Lung (tissue), 12 donors: ENCODE results near the gene AK9. TPM values are rescaled to one million over a fixed set of nuclear protein-coding genes. Genes with fewer than 3 reads are reported as not detected.

Experiments
- ATAC-seq: fragments of 200-7000 bp; cut with Tn5 transposase; one replicate; pipeline ENCODE4 v1.9.1; 2020; ENCODE audit warnings: moderate number of reproducible peaks; ENCODE audit not compliant: insufficient read depth, low FRiP score
- DNase-seq, 3 donors: peaks; one replicate each; pipeline ENCODE4 v3.0.0-alpha.2; 2013 to 2017
- H3K27ac ChIP-seq, 2 donors: one replicate each; pipeline ENCODE4 v1.5.1; 2013; ENCODE audit warnings: mild to moderate bottlenecking in 2 of 2, moderate library complexity in 2 of 2, control low read depth in 1 of 2, inconsistent platforms in 1 of 2, low read depth in 1 of 2, low read length in 1 of 2
- H3K27me3 ChIP-seq, 3 donors: one replicate each; pipeline ENCODE4 v1.5.1; 2013; ENCODE audit warnings: low read length in 2 of 3; ENCODE audit not compliant: control insufficient read depth in 3 of 3, insufficient read depth in 3 of 3
- H3K36me3 ChIP-seq, 4 donors: one replicate each; pipeline ENCODE4 v1.5.1; 2013; ENCODE audit warnings: low read length in 4 of 4, mild to moderate bottlenecking in 1 of 4, moderate library complexity in 1 of 4; ENCODE audit not compliant: control insufficient read depth in 4 of 4, insufficient read depth in 4 of 4
- H3K4me1 ChIP-seq, 5 donors: one replicate each; pipeline ENCODE4 v1.5.1; 2013; ENCODE audit warnings: low read length in 5 of 5, mild to moderate bottlenecking in 2 of 5, moderate library complexity in 1 of 5; ENCODE audit not compliant: control insufficient read depth in 5 of 5, insufficient read depth in 5 of 5
- H3K4me3 ChIP-seq: one replicate; pipeline ENCODE4 v1.5.1; 2013; ENCODE audit warnings: mild to moderate bottlenecking, control low read depth, moderate library complexity
- H3K9ac ChIP-seq, 2 donors: one replicate each; pipeline ENCODE4 v1.5.1; 2013; ENCODE audit warnings: low read length in 2 of 2, control low read depth in 1 of 2; ENCODE audit not compliant: insufficient read depth in 1 of 2
- H3K9me3 ChIP-seq, 4 donors: one replicate each; pipeline ENCODE4 v1.5.1; 2013; ENCODE audit warnings: low read length in 3 of 4, mild to moderate bottlenecking in 1 of 4, moderate library complexity in 1 of 4; ENCODE audit not compliant: control insufficient read depth in 4 of 4, insufficient read depth in 3 of 4
- WGBS, 2 donors: extraction: QIAGEN DNeasy Blood & Tissue Kit; methylation state at CpG; one replicate each; pipeline ENCODE4 v1.1.7; 2013; 5-methylcytosine and 5-hydroxymethylcytosine counted together
- polyA plus RNA-seq, 2 donors: library from polyadenylated mRNA; stranded (reverse); fragments of 200-250 nt; gene quantifications; one replicate each; pipeline ENCODE4 v1.2.1, GENCODE V29; 2013
- total RNA-seq, 2 donors: library from RNA; depleted of rRNA in 1 of 2; stranded (reverse); fragments of >200 nt in 1 of 2; gene quantifications; one replicate each; pipeline ENCODE4 v1.2.1, GENCODE V29; 2014 to 2021
- TF ChIP-seq, protein P1 (sequence below): IDR thresholded peaks from 2 replicates; pipeline ENCODE4 v1.5.1; 2012; ENCODE audit warnings: mild to moderate bottlenecking; ENCODE audit errors: control extremely low read depth, extremely low read depth
- donor health status: control.
- donor health status: control.
- donor health status: Bipolar disorder and iron deficiency.
- donor health status: healthy.
- donor health status: DM: yes; HTN: yes; CAD: no.

Gene AK9
- total and polyA plus RNA-seq, 4 donors = 4.1 to 26.3 (median 7.2) TPM

DNA sequence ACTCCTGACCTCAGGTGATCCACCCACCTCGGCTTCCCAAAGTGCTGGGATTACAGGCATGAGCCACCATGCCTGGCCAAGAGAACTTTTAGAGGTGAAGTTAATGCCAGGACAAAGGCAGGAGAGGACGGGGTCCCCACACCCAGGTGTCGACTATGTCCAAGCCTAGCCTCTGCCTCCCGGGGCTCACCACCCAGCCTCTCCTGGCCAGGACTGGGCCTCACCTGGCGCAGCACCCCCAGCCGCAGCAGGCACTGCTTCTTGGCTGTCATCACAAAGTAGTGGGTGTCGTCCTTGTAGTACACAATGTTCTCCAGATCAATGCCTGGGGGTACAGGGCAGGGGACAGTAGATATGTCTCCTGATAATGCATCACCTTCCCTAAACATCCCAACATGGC, 239.6 kb downstream of the AK9 start:
- ATAC-seq = no peak
- TF ChIP-seq, protein P1, sequence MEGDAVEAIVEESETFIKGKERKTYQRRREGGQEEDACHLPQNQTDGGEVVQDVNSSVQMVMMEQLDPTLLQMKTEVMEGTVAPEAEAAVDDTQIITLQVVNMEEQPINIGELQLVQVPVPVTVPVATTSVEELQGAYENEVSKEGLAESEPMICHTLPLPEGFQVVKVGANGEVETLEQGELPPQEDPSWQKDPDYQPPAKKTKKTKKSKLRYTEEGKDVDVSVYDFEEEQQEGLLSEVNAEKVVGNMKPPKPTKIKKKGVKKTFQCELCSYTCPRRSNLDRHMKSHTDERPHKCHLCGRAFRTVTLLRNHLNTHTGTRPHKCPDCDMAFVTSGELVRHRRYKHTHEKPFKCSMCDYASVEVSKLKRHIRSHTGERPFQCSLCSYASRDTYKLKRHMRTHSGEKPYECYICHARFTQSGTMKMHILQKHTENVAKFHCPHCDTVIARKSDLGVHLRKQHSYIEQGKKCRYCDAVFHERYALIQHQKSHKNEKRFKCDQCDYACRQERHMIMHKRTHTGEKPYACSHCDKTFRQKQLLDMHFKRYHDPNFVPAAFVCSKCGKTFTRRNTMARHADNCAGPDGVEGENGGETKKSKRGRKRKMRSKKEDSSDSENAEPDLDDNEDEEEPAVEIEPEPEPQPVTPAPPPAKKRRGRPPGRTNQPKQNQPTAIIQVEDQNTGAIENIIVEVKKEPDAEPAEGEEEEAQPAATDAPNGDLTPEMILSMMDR = no peak
- H3K27me3 ChIP-seq = no peaks in the 10 kb centered on the region
- no peak for DNase-seq
- WGBS, 2 donors = 96% methylated on average over 7 of the region's 7 CpGs
- H3K9me3 ChIP-seq = no peaks in the 10 kb centered on the region
- peaks cover 0 to 28% (median 20%) of the 10 kb centered on the region in 4 donors for H3K36me3 ChIP-seq
- peaks cover 2 to 12% (median 4%) of the 10 kb centered on the region in 5 donors for H3K4me1 ChIP-seq
- H3K27ac ChIP-seq = no peak overlapping the region
- H3K4me3 ChIP-seq = no peak overlapping the region
- no peak overlapping the region for H3K9ac ChIP-seq

DNA sequence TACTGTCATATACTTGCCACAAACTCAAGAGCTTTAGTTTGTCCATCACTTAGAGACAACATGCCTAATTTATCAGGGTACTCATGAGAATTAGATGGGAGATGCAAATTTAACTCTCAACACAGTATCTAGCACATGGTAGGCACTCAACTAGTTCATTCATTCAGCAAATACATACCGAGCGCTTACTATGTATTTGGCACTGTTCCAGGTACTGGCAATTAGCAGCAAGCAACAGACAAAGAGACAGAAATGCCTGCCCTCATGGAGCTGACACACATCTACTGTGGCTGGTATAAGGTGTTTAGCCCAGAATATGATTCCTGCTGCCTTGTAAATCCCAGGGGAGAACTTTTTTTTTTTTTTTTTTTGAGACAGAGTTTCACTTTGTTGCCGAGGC, 240.2 kb downstream of the AK9 start:
- H3K27ac ChIP-seq = no peak overlapping the region
- DNase-seq = no peak
- H3K9me3 ChIP-seq = no peaks in the 10 kb centered on the region
- H3K4me1 ChIP-seq = peaks cover 0 to 9% (median 3%) of the 10 kb centered on the region in 5 donors
- 72 to 75% methylated on average over 3 of the region's 3 CpGs for WGBS, 2 donors
- H3K9ac ChIP-seq = no peak overlapping the region
- no peak for ATAC-seq
- TF ChIP-seq, protein P1 = no peak
- no peaks in the 10 kb centered on the region for H3K27me3 ChIP-seq
- peaks cover 0 to 30% (median 23%) of the 10 kb centered on the region in 4 donors for H3K36me3 ChIP-seq
- no peak overlapping the region for H3K4me3 ChIP-seq

DNA sequence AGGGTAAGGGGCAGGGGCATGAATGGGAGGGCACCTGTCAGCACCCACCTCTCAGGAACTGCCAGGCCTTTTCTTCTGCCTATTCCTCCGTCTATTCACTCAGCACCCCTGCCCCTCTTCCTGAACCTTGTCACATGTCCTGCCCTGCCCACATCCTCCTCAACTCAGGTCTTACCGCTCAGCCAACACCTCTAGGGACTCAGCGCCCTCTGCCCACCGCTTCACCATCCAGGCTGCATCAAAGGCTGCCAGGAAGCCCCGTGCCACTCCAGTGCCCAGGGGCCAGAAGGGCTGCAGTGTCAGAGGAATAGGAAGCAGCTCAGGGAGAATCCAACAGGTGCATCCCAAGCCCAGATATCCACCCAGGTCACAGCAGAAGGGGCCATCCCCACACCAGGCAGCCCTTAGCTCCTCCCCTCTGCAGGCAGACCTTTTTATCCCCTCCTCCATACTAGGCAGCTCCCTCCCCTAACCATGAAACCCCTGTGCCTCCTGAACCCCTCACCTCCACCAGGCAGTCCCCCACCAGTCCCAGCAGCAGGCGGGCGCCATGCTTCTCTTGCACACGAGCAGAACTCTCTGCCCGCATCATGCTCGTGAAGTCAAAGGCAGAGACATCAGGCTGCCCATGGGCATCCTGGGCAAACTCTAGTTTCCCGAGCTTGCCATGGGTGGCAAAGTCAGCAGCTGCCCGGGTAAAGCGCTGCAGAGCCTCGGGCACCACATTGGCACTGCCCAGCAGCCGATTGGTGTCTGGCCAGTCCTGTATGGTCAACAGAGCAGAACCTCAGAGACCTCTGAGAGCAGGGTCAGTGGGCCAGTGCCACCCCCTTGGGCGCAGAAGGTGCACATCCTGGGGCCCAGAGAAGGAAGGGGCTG, 241.0 kb downstream of the AK9 start:
- no peaks in the 10 kb centered on the region for H3K9me3 ChIP-seq
- TF ChIP-seq, protein P1 = no peak
- H3K4me1 ChIP-seq = peaks cover 0 to 9% (median 3%) of the 10 kb centered on the region in 5 donors
- DNase-seq (no peak), ATAC-seq (no peak)
- H3K27ac ChIP-seq = no peak overlapping the region
- H3K4me3 ChIP-seq = no peak overlapping the region
- WGBS, 2 donors = 77 to 84% methylated on average over 16 of the region's 16 CpGs
- H3K36me3 ChIP-seq = peaks cover 0 to 34% (median 31%) of the 10 kb centered on the region in 4 donors
- H3K9ac ChIP-seq = no peak overlapping the region
- no peaks in the 10 kb centered on the region for H3K27me3 ChIP-seq
